ENCODE data around the gene ZC3H13.

The ZC3H13 gene

DNA sequence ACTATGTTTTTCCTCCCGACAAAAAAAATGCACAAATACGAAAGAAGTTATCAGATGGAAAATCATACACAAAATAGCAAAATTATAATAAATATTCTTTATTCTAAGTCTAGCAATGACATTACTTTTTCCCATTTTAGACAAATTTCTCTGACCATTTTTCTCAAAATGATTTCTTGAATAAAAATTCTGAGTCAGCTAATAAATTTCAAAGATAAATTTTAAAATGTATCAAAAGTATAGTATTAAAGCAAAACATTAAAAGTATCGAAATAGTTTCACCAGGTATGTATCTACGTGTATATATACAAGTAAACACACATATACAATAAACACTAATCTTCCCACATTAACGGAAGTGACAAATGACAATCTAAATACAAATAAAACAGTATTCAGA lies 8.9 kb downstream of the ZC3H13 start:
- H3K9ac ChIP-seq (ENCODE audit: low read depth in 1 of 2, low read length in 2 of 2) = no peak overlapping the region
- no peak overlapping the region for H3K4me3 ChIP-seq (ENCODE audit: low read depth in 1 of 2, low read length in 2 of 2)
- H3K9me3 ChIP-seq (ENCODE audit: control insufficient read depth in 1 of 2, low read length in 2 of 2) = no peaks in the 10 kb centered on the region
- peaks cover 12 to 15% of the 10 kb centered on the region in 2 donors for H3K36me3 ChIP-seq (ENCODE audit: control insufficient read depth in 1 of 2, insufficient read depth in 2 of 2, low read length in 2 of 2)
- H3K27me3 ChIP-seq (ENCODE audit: control insufficient read depth in 1 of 2, insufficient read depth in 2 of 2, low read length in 2 of 2) = no peaks in the 10 kb centered on the region
- no peak overlapping the region for H3K27ac ChIP-seq (ENCODE audit: low read depth, low read length)
- no peaks in the 10 kb centered on the region for H3K4me1 ChIP-seq (ENCODE audit: control insufficient read depth in 1 of 2, insufficient read depth in 2 of 2, low read length in 2 of 2)

DNA sequence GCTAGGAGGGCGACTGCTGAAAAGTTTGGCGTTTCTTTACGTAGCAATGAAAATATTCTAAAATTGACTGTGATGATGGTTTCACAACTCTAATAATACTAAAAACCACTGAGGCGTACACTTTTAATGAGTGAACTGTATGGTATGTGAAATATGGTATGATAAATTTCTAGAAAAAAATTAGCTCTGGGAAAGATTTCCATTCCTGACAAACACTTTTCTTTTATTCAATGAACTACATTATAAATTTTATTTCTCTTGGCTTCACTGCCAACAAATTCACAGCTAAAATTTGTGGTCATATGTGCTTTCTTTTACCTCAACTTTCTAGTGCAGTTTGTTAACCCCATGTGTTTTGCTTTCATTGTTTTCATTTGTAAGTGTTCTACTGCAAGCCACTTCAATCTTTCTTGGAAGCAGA lies 11.1 kb downstream of the ZC3H13 start:
- Histone ChIP-seq H3K36me3 (ENCODE audit: control insufficient read depth in 1 of 2, insufficient read depth in 2 of 2, low read length in 2 of 2) (peaks cover 12 to 15% of the 10 kb centered on the region in 2 donors), H3K27ac (ENCODE audit: low read depth, low read length) (no peak overlapping the region), H3K4me1 (ENCODE audit: control insufficient read depth in 1 of 2, insufficient read depth in 2 of 2, low read length in 2 of 2) (peaks cover 4 to 5% of the 10 kb centered on the region in 2 donors), H3K9ac (ENCODE audit: low read depth in 1 of 2, low read length in 2 of 2) (no peak overlapping the region), H3K4me3 (ENCODE audit: low read depth in 1 of 2, low read length in 2 of 2) (no peak overlapping the region), H3K27me3 (ENCODE audit: control insufficient read depth in 1 of 2, insufficient read depth in 2 of 2, low read length in 2 of 2) (no peaks in the 10 kb centered on the region), H3K9me3 (ENCODE audit: control insufficient read depth in 1 of 2, low read length in 2 of 2) (no peaks in the 10 kb centered on the region)

DNA sequence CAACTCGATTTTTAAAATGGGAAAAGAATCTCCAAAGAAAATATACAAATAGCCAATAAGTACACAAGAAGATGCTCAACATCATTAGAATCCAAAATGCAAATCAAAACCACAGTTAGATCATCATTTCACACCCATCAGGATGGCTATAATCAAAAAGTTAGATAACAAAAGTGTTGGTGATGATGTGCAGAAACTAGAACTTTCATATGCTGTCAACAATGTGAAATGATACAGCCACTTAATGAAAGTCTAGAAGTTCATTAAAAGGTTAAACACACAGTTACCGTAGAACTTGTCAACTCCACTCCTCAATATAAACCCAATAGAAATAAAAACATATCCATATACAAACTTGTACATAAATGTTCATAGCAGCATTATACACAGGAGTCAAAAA lies 11.8 kb downstream of the ZC3H13 start:
- Histone ChIP-seq H3K9ac (ENCODE audit: low read depth in 1 of 2, low read length in 2 of 2) (no peak overlapping the region), H3K4me1 (ENCODE audit: control insufficient read depth in 1 of 2, insufficient read depth in 2 of 2, low read length in 2 of 2) (peaks cover 4 to 5% of the 10 kb centered on the region in 2 donors), H3K9me3 (ENCODE audit: control insufficient read depth in 1 of 2, low read length in 2 of 2) (no peaks in the 10 kb centered on the region), H3K36me3 (ENCODE audit: control insufficient read depth in 1 of 2, insufficient read depth in 2 of 2, low read length in 2 of 2) (peaks cover 12 to 15% of the 10 kb centered on the region in 2 donors), H3K27ac (ENCODE audit: low read depth, low read length) (no peak overlapping the region), H3K27me3 (ENCODE audit: control insufficient read depth in 1 of 2, insufficient read depth in 2 of 2, low read length in 2 of 2) (no peaks in the 10 kb centered on the region), H3K4me3 (ENCODE audit: low read depth in 1 of 2, low read length in 2 of 2) (no peak overlapping the region)

DNA sequence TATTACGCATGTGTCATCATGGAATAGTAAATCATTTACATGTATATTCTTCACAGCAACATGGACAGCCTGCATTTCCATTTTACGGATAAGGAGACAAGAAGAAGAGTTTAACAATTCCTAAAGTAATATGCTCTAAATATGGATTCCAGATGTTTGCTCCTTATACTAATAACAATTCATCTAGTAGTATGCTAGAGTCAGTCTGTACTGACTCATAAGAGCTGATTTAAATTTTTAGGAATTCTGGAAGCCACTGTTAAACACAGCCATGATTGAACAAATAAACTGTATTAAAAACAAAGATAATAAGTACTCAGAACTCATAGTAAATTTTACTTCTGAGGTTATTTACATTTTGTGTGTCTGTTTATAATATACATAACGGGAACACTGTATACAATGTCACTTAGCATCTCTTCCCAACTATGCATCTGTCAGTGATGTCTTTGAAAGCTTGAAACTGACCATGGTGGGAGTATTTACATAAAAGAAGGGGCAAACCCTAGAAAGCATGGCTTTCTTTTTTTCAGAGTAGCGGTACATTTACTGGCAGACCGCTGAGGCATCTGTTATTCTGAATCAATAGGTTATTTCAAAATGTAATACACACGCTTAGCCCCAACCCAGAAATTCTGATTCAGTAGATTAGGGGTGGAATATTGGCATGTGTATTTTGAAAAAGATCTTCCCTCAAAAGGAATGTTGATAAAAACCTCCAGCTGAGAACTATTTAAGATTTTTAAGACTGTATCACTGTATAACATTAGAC lies 12.9 kb downstream of the ZC3H13 start:
- Histone ChIP-seq H3K9ac (ENCODE audit: low read depth in 1 of 2, low read length in 2 of 2) (no peak overlapping the region), H3K36me3 (ENCODE audit: control insufficient read depth in 1 of 2, insufficient read depth in 2 of 2, low read length in 2 of 2) (peaks cover 15 to 18% of the 10 kb centered on the region in 2 donors), H3K4me1 (ENCODE audit: control insufficient read depth in 1 of 2, insufficient read depth in 2 of 2, low read length in 2 of 2) (peaks cover 4 to 5% of the 10 kb centered on the region in 2 donors), H3K27me3 (ENCODE audit: control insufficient read depth in 1 of 2, insufficient read depth in 2 of 2, low read length in 2 of 2) (no peaks in the 10 kb centered on the region), H3K27ac (ENCODE audit: low read depth, low read length) (no peak overlapping the region), H3K9me3 (ENCODE audit: control insufficient read depth in 1 of 2, low read length in 2 of 2) (no peaks in the 10 kb centered on the region), H3K4me3 (ENCODE audit: low read depth in 1 of 2, low read length in 2 of 2) (no peak overlapping the region)

DNA sequence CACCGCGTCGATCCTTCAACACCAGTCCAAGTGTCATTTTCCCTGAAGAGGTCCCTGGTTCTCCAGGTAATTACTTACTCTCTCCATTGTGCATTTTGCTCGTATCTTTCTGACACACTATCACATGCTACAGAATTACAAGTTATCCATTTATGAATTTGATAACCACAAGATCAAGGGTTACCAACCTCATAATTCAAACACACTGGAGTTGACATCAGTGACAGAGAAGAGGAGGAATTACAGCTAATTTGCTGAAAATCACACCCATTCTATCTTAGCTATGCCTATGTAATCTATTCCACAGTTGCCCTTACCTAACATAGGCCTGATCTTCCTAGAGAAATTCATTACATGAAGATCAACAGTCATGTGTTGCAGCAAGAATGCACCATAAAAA lies 14.2 kb downstream of the ZC3H13 start:
- Histone ChIP-seq H3K9ac (ENCODE audit: low read depth in 1 of 2, low read length in 2 of 2) (no peak overlapping the region), H3K4me1 (ENCODE audit: control insufficient read depth in 1 of 2, insufficient read depth in 2 of 2, low read length in 2 of 2) (peaks cover 4 to 5% of the 10 kb centered on the region in 2 donors), H3K36me3 (ENCODE audit: control insufficient read depth in 1 of 2, insufficient read depth in 2 of 2, low read length in 2 of 2) (peaks cover 15 to 18% of the 10 kb centered on the region in 2 donors), H3K27ac (ENCODE audit: low read depth, low read length) (no peak overlapping the region), H3K27me3 (ENCODE audit: control insufficient read depth in 1 of 2, insufficient read depth in 2 of 2, low read length in 2 of 2) (no peaks in the 10 kb centered on the region), H3K9me3 (ENCODE audit: control insufficient read depth in 1 of 2, low read length in 2 of 2) (no peaks in the 10 kb centered on the region), H3K4me3 (ENCODE audit: low read depth in 1 of 2, low read length in 2 of 2) (no peak overlapping the region)

- Histone ChIP-seq H3K4me3 (ENCODE audit: low read depth in 1 of 2, low read length in 2 of 2) (no peak overlapping the region), H3K36me3 (ENCODE audit: control insufficient read depth in 1 of 2, insufficient read depth in 2 of 2, low read length in 2 of 2) (peaks cover 3 to 12% of the 10 kb centered on the region in 2 donors), H3K9ac (ENCODE audit: low read depth in 1 of 2, low read length in 2 of 2) (no peak overlapping the region), H3K9me3 (ENCODE audit: control insufficient read depth in 1 of 2, low read length in 2 of 2) (peaks cover 0 to 8% of the 10 kb centered on the region in 2 donors), H3K27ac (ENCODE audit: low read depth, low read length) (no peak overlapping the region), H3K27me3 (ENCODE audit: control insufficient read depth in 1 of 2, insufficient read depth in 2 of 2, low read length in 2 of 2) (no peaks in the 10 kb centered on the region), H3K4me1 (ENCODE audit: control insufficient read depth in 1 of 2, insufficient read depth in 2 of 2, low read length in 2 of 2) (peaks cover 4 to 5% of the 10 kb centered on the region in 2 donors)
Observed at GRCh38 chr13:46035066-46035465, 17.5 kb downstream of the ZC3H13 start.

- H3K4me3 ChIP-seq (ENCODE audit: low read depth in 1 of 2, low read length in 2 of 2) = no peak overlapping the region
- no peak overlapping the region for H3K27ac ChIP-seq (ENCODE audit: low read depth, low read length)
- no peak overlapping the region for H3K9ac ChIP-seq (ENCODE audit: low read depth in 1 of 2, low read length in 2 of 2)
- peaks cover 3 to 7% of the 10 kb centered on the region in 2 donors for H3K36me3 ChIP-seq (ENCODE audit: control insufficient read depth in 1 of 2, insufficient read depth in 2 of 2, low read length in 2 of 2)
- H3K9me3 ChIP-seq (ENCODE audit: control insufficient read depth in 1 of 2, low read length in 2 of 2) = peaks cover 0 to 11% of the 10 kb centered on the region in 2 donors
- no peaks in the 10 kb centered on the region for H3K27me3 ChIP-seq (ENCODE audit: control insufficient read depth in 1 of 2, insufficient read depth in 2 of 2, low read length in 2 of 2)
- no peaks in the 10 kb centered on the region for H3K4me1 ChIP-seq (ENCODE audit: control insufficient read depth in 1 of 2, insufficient read depth in 2 of 2, low read length in 2 of 2)
Observed at GRCh38 chr13:46032341-46032740, 20.2 kb downstream of the ZC3H13 start.

DNA sequence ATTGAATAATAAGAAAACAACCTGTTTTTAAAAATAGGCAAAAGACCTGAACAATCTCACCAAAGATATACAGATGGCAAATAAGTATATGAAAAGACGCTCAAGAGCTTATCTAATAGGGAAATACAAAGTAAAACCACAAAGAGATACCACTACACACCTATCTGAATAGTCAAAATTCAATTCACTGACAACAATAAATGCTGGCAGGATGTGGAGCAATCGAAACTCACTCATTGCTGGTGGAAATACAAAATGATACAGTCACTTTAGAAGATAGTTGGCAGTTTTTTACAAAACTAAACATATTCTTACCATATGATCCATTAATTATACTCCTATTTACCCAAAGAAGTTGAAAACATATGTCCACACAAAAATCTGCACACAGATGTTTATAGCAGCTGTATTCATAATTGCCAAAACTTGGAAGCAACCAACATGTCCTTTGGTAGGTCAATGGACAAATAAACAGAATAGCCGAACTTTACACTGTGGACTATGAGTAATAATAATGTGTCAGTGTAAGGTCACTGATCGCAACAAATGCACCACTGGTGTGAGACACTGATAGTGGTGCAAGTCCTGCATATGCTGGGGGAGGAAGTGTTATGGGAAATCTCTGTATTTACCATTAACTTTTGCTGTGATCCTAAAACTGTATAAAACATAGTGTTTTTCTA lies 20.8 kb downstream of the ZC3H13 start:
- Histone ChIP-seq H3K27ac (ENCODE audit: low read depth, low read length) (no peak overlapping the region), H3K4me1 (ENCODE audit: control insufficient read depth in 1 of 2, insufficient read depth in 2 of 2, low read length in 2 of 2) (no peaks in the 10 kb centered on the region), H3K9me3 (ENCODE audit: control insufficient read depth in 1 of 2, low read length in 2 of 2) (peaks cover 0 to 11% of the 10 kb centered on the region in 2 donors), H3K36me3 (ENCODE audit: control insufficient read depth in 1 of 2, insufficient read depth in 2 of 2, low read length in 2 of 2) (peaks cover 3 to 7% of the 10 kb centered on the region in 2 donors), H3K27me3 (ENCODE audit: control insufficient read depth in 1 of 2, insufficient read depth in 2 of 2, low read length in 2 of 2) (no peaks in the 10 kb centered on the region), H3K4me3 (ENCODE audit: low read depth in 1 of 2, low read length in 2 of 2) (no peak overlapping the region), H3K9ac (ENCODE audit: low read depth in 1 of 2, low read length in 2 of 2) (no peak overlapping the region)

- no peak overlapping the region for H3K4me3 ChIP-seq (ENCODE audit: low read depth in 1 of 2, low read length in 2 of 2)
- no peaks in the 10 kb centered on the region for H3K4me1 ChIP-seq (ENCODE audit: control insufficient read depth in 1 of 2, insufficient read depth in 2 of 2, low read length in 2 of 2)
- no peak overlapping the region for H3K9ac ChIP-seq (ENCODE audit: low read depth in 1 of 2, low read length in 2 of 2)
- H3K9me3 ChIP-seq (ENCODE audit: control insufficient read depth in 1 of 2, low read length in 2 of 2) = peaks cover 0 to 3% of the 10 kb centered on the region in 2 donors
- H3K27me3 ChIP-seq (ENCODE audit: control insufficient read depth in 1 of 2, insufficient read depth in 2 of 2, low read length in 2 of 2) = no peaks in the 10 kb centered on the region
- H3K27ac ChIP-seq (ENCODE audit: low read depth, low read length) = no peak overlapping the region
- peaks cover 0 to 3% of the 10 kb centered on the region in 2 donors for H3K36me3 ChIP-seq (ENCODE audit: control insufficient read depth in 1 of 2, insufficient read depth in 2 of 2, low read length in 2 of 2)
Observed at GRCh38 chr13:46025157-46025556, 27.4 kb downstream of the ZC3H13 start.

GRCh38 chr13:46022481-46022880 lies 30.1 kb downstream of the ZC3H13 start:
- no peaks in the 10 kb centered on the region for H3K9me3 ChIP-seq (ENCODE audit: control insufficient read depth in 1 of 2, low read length in 2 of 2)
- H3K4me1 ChIP-seq (ENCODE audit: control insufficient read depth in 1 of 2, insufficient read depth in 2 of 2, low read length in 2 of 2) = no peaks in the 10 kb centered on the region
- no peak overlapping the region for H3K4me3 ChIP-seq (ENCODE audit: low read depth in 1 of 2, low read length in 2 of 2)
- peaks cover 2 to 14% of the 10 kb centered on the region in 2 donors for H3K36me3 ChIP-seq (ENCODE audit: control insufficient read depth in 1 of 2, insufficient read depth in 2 of 2, low read length in 2 of 2)
- no peaks in the 10 kb centered on the region for H3K27me3 ChIP-seq (ENCODE audit: control insufficient read depth in 1 of 2, insufficient read depth in 2 of 2, low read length in 2 of 2)
- H3K27ac ChIP-seq (ENCODE audit: low read depth, low read length) = no peak overlapping the region
- H3K9ac ChIP-seq (ENCODE audit: low read depth in 1 of 2, low read length in 2 of 2) = no peak overlapping the region

All from duodenal mucosa (tissue), 2 donors.